PC-3 (cell line): Measurements from ENCODE around the gene CYP4X1. TPM values are rescaled to one million over a fixed set of nuclear protein-coding genes. Genes with fewer than 3 reads are reported as not detected.

ENCODE experiments used
- ATAC-seq: fragments of 200-7000 bp; cut with Tn5 transposase; 2 replicates; pipeline ENCODE4 v1.9.1; 2020; ENCODE audit warnings: mild to moderate bottlenecking, moderate library complexity
- Bru-seq: library from RNA; stranded (reverse); fragments of 400-500 nt; gene quantifications from one replicate; lab custom pipeline; 2021; lab: Mats Ljungman, UMichigan
- BruChase-seq, 2 experiments: library from RNA; stranded (reverse); fragments of 400-500 nt; gene quantifications; one replicate each; lab custom pipeline; 2021; lab: Mats Ljungman, UMichigan
- BruUV-seq: library from RNA; stranded (reverse); fragments of 400-500 nt; replicated peaks from 2 replicates; lab custom pipeline; 2021; lab: Mats Ljungman, UMichigan
- CTCF ChIA-PET: fragments of 300-600 bp; sonication (Branson Sonifier 250); formaldehyde crosslinking; loops from one replicate; lab custom pipeline; 2022; ENCODE audit warnings: antibody characterized with exemption; lab: Charles Lee
- POLR2A ChIA-PET: fragments of 300-600 bp; sonication (Branson Sonifier 250); formaldehyde crosslinking; loops from one replicate; lab custom pipeline; 2022; ENCODE audit warnings: antibody characterized with exemption; ENCODE audit not compliant: unreplicated experiment; lab: Charles Lee
- DNase-seq: peaks from one replicate; pipeline ENCODE4 v3.0.0-alpha.2; 2015
- H2AFZ ChIP-seq: fragments of 300-600 bp; sonication (generic); 2 replicates; pipeline ENCODE4 v1.6.0; 2016; ENCODE audit warnings: antibody characterized with exemption, low read length
- H3F3A ChIP-seq: fragments of 300-600 bp; sonication (generic); one replicate; pipeline ENCODE4 v1.6.0; 2017; ENCODE audit warnings: antibody characterized with exemption, low read length, control low read depth, mild to moderate bottlenecking; ENCODE audit not compliant: unreplicated experiment
- H3K27ac ChIP-seq: fragments of 300-600 bp; sonication (generic); 2 replicates; pipeline ENCODE4 v1.5.1; 2016; ENCODE audit warnings: mild to moderate bottlenecking, low read length
- H3K27me3 ChIP-seq: fragments of 300-600 bp; sonication (generic); 2 replicates; pipeline ENCODE4 v1.6.1; 2016; ENCODE audit warnings: low read length, mixed read lengths
- H3K36me3 ChIP-seq: fragments of 300-600 bp; sonication (generic); 2 replicates; pipeline ENCODE4 v1.6.1; 2016; ENCODE audit warnings: low read depth, mixed run types, low read length, mixed read lengths
- H3K4me1 ChIP-seq: fragments of 300-600 bp; sonication (generic); 2 replicates; pipeline ENCODE4 v1.5.1; 2016; ENCODE audit warnings: low read length; ENCODE audit not compliant: insufficient read depth
- H3K4me2 ChIP-seq: fragments of 300-600 bp; sonication (generic); 2 replicates; pipeline ENCODE4 v1.6.0; 2016; ENCODE audit warnings: low read length
- H3K4me3 ChIP-seq: fragments of 300-600 bp; sonication (generic); 2 replicates; pipeline ENCODE4 v1.5.1; 2016; ENCODE audit warnings: mild to moderate bottlenecking, low read length, mixed read lengths
- H3K79me2 ChIP-seq: fragments of 300-600 bp; sonication (generic); 2 replicates; pipeline ENCODE4 v1.6.1; 2017; ENCODE audit warnings: low read length, mixed read lengths
- H3K9ac ChIP-seq: fragments of 300-600 bp; sonication (generic); 2 replicates; pipeline ENCODE4 v1.6.0; 2016; ENCODE audit warnings: mild to moderate bottlenecking, low read length
- H3K9me2 ChIP-seq: fragments of 300-600 bp; sonication (generic); replicated peaks from 2 replicates; pipeline ENCODE4 v1.6.1; 2016; ENCODE audit warnings: mixed run types, low read length, mixed read lengths
- H3K9me3 ChIP-seq: fragments of 300-600 bp; sonication (generic); 2 replicates; pipeline ENCODE4 v1.6.1; 2016; ENCODE audit warnings: low read length, mixed read lengths
- H4K20me1 ChIP-seq: fragments of 300-600 bp; sonication (generic); 2 replicates; pipeline ENCODE4 v1.6.1; 2016; ENCODE audit warnings: low read length, mixed read lengths
- CTCF ChIP-seq: fragments of 300-600 bp; sonication (generic); conservative IDR thresholded peaks from 2 replicates; pipeline ENCODE4 v1.5.1; 2017; ENCODE audit warnings: antibody characterized with exemption, low read depth, mild to moderate bottlenecking, low read length
- EZH2 ChIP-seq: fragments of 300-600 bp; sonication (generic); IDR thresholded peaks from one replicate; pipeline ENCODE4 v1.6.1; 2017; ENCODE audit warnings: antibody characterized with exemption, mild to moderate bottlenecking, low read length; ENCODE audit not compliant: unreplicated experiment
- EZH2phosphoT487 ChIP-seq: fragments of 300-600 bp; sonication (generic); IDR thresholded peaks from 2 replicates; pipeline ENCODE4 v1.6.1; 2018; ENCODE audit warnings: mild to moderate bottlenecking, antibody characterized with exemption, low read length, borderline replicate concordance
- intact Hi-C: fragments of 100-400 bp; cut with micrococcal nuclease; formaldehyde crosslinking; loops from 2 replicates; pipeline ENCODE4 v1.9.0; 2023
- long read RNA-seq: library from polyadenylated mRNA; unstranded; transcript quantifications from one replicate; pipeline ENCODE4 v2.0.0, GENCODE V29; 2021; ENCODE audit not compliant: unreplicated experiment
- total RNA-seq: library from RNA; depleted of rRNA; stranded (reverse); fragments of >200 nt; gene quantifications from 2 replicates; pipeline ENCODE4 v1.2.3, GENCODE V29; 2014; rRNA removed

CYP4X1 gene, protein sequence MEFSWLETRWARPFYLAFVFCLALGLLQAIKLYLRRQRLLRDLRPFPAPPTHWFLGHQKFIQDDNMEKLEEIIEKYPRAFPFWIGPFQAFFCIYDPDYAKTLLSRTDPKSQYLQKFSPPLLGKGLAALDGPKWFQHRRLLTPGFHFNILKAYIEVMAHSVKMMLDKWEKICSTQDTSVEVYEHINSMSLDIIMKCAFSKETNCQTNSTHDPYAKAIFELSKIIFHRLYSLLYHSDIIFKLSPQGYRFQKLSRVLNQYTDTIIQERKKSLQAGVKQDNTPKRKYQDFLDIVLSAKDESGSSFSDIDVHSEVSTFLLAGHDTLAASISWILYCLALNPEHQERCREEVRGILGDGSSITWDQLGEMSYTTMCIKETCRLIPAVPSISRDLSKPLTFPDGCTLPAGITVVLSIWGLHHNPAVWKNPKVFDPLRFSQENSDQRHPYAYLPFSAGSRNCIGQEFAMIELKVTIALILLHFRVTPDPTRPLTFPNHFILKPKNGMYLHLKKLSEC
- total RNA-seq (0.52 and 1.0 TPM in 2 replicates), Bru-seq, nascent RNA (percentile 20 among the genes with signal in this experiment), BruChase-seq, experiment 1, labeled RNA remaining after a 6-hour chase (percentile 18 among the genes with signal in this experiment), BruChase-seq, experiment 2, labeled RNA remaining after a 2-hour chase (percentile 23 among the genes with signal in this experiment)
- long read RNA-seq: 0 reads

GRCh38 chr1:47023268-47024140, at the start of gene CYP4X1:
Gene CYP4X1, plus strand, starts transcription at chr1:47023669. Its CDS starts 149 bp downstream, at chr1:47023818.
- no peaks in the 10 kb centered on the region for H3K9me3 ChIP-seq
- no peak within 1 kb of the TSS for H3K9ac ChIP-seq
- no peak within 1 kb of the TSS for H3K27ac ChIP-seq
- intact Hi-C loops: no loop called here
- peaks cover 27% of the 10 kb centered on the region for H3K27me3 ChIP-seq
- POLR2A ChIA-PET: no interaction called here
- no peaks in the 10 kb centered on the region for H3K9me2 ChIP-seq
- CTCF ChIA-PET: no interaction called here
- no peak for TF ChIP-seq EZH2phosphoT487
- TF ChIP-seq EZH2: peak; percentile 42
- TF ChIP-seq CTCF: no peak
- peak within 1 kb of the TSS; percentile 79 for H3K4me2 ChIP-seq
- ATAC-seq (peak; percentile 38; the same call in 1 of the 2 replicates), DNase-seq (no peak)
- no peaks in the 10 kb centered on the region for H3K4me1 ChIP-seq
- H3K4me3 ChIP-seq: peak within 1 kb of the TSS; percentile 55
- no TSS peak for BruUV-seq
- H3F3A ChIP-seq: no peaks in the 10 kb centered on the region
- H3K79me2 ChIP-seq: no peaks in the 10 kb centered on the region
- no peaks in the 10 kb centered on the region for H3K36me3 ChIP-seq
- no peaks in the 10 kb centered on the region for H4K20me1 ChIP-seq
- H2AFZ ChIP-seq: peak within 1 kb of the TSS; percentile 68; the same call in 1 of the 2 replicates

DNA sequence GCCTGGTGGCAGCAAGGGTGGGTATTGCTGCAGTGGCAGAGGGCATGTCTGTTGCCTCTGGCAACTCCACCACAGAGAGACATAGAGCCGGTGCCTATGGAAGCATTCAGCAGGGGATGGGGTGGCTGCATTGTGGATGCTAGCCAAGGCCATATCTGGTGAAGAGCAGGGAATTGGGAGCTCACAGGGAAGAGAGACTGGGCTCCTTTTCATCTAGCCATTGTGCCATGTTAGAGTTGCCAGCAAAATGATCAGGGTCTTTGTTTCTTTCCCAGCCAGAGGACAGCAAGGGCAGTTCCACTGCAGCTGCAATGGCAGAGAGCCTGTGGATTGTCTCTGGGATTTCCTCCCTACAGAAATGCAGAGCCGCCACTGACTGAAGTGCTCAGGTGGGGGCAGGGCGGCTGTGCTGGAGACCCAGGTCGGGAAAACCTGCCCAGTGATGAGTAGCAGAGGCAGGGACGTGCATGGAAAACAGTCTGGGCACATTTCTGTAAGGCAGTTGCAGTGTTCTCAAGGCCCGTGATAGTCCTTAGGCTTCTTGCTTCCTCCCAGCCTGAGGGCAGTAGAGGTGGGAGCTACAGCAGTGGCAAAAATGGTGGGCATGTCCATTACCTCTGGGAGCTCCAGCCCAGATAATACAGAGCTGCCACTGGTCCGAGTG, 40.2 kb upstream of the CYP4X1 start:
- Histone ChIP-seq H3K27ac (no peak overlapping the region), H3K79me2 (no peaks in the 10 kb centered on the region), H3K4me2 (no peak overlapping the region), H3F3A (no peaks in the 10 kb centered on the region), H3K9me3 (no peaks in the 10 kb centered on the region), H3K9me2 (no peaks in the 10 kb centered on the region), H3K4me1 (no peaks in the 10 kb centered on the region), H4K20me1 (no peaks in the 10 kb centered on the region), H3K9ac (no peak overlapping the region), H3K4me3 (no peak overlapping the region), H3K36me3 (no peaks in the 10 kb centered on the region), H3K27me3 (peaks cover 28% of the 10 kb centered on the region), H2AFZ (no peak overlapping the region)
- no peak for TF ChIP-seq CTCF
- TF ChIP-seq EZH2phosphoT487: no peak
- TF ChIP-seq EZH2: no peak
- no TSS peak for BruUV-seq
- ChIA-PET CTCF (no interaction called here), POLR2A (no interaction called here)
- ATAC-seq (no peak), DNase-seq (no peak)
- intact Hi-C loops: no loop called here
